H1 (cell line): Measurements from ENCODE around the gene JPT1. TPM values are rescaled to one million over a fixed set of nuclear protein-coding genes. Genes with fewer than 3 reads are reported as not detected.
"Not testable (repeated sequence)": the region's sequence is repeated elsewhere in the genome, so short reads cannot be mapped to it uniquely, and the experiment has no call there.

Source experiments
- CTCF ChIA-PET: fragments of 300-600 bp; sonication (Branson Sonifier 250); formaldehyde crosslinking; loops from one replicate; lab custom pipeline; 2021; ENCODE audit not compliant: partially characterized antibody; lab: Charles Lee
- POLR2A ChIA-PET: fragments of 300-600 bp; sonication (Branson Sonifier 250); formaldehyde crosslinking; loops from one replicate; lab custom pipeline; 2021; ENCODE audit warnings: inconsistent platforms; ENCODE audit not compliant: partially characterized antibody; lab: Charles Lee
- DNase-seq, 2 experiments: peaks; one replicate each; pipeline versions ENCODE4 v3.0.0 to v3.0.0-alpha.2; 2010 to 2022; ENCODE audit warnings: low spot score in 2 of 2, low read depth in 1 of 2, mixed read lengths in 1 of 2
- FAIRE-seq: peaks from 2 replicates; lab custom pipeline; 2011; peaks lifted over from hg19 to GRCh38; lab: Jason Lieb, UNC
- H2AFZ ChIP-seq: 2 replicates; pipeline ENCODE4 v1.8.1; 2012; ENCODE audit warnings: low read length, inconsistent platforms
- H2AK5ac ChIP-seq: 2 replicates; pipeline ENCODE4 v1.6.1; 2013; ENCODE audit warnings: low read depth, low read length
- H2BK120ac ChIP-seq: replicated peaks from 2 replicates; pipeline ENCODE3; 2013; ENCODE audit warnings: low read depth, low read length, inconsistent platforms
- H2BK12ac ChIP-seq: 2 replicates; pipeline ENCODE4 v1.6.1; 2013; ENCODE audit warnings: low read depth, low read length
- H2BK15ac ChIP-seq: 2 replicates; pipeline ENCODE4 v1.6.1; 2013; ENCODE audit warnings: low read length
- H2BK20ac ChIP-seq: 2 replicates; pipeline ENCODE4 v1.6.1; 2013; ENCODE audit warnings: low read length
- H2BK5ac ChIP-seq: 2 replicates; pipeline ENCODE4 v1.6.1; 2013; ENCODE audit warnings: low read depth, low read length
- H3K14ac ChIP-seq: 2 replicates; pipeline ENCODE4 v1.6.1; 2013; ENCODE audit warnings: inconsistent platforms; ENCODE audit not compliant: insufficient read length
- H3K18ac ChIP-seq: 2 replicates; pipeline ENCODE4 v1.6.1; 2013; ENCODE audit warnings: low read length; ENCODE audit errors: extremely low read depth
- H3K23ac ChIP-seq: 2 replicates; pipeline ENCODE4 v1.6.1; 2013; ENCODE audit warnings: inconsistent platforms; ENCODE audit not compliant: insufficient read length
- H3K23me2 ChIP-seq: 2 replicates; pipeline ENCODE4 v1.6.1; 2013; ENCODE audit warnings: low read depth, low read length
- H3K27ac ChIP-seq: 2 replicates; pipeline ENCODE4 v1.6.1; 2011; ENCODE audit warnings: low read depth, low read length, inconsistent platforms
- H3K27me3 ChIP-seq, 4 experiments: replicated peaks in 1 of 4; 1 replicate in 1 of 4; 2 replicates in 3 of 4; pipeline versions ENCODE4 v1.6.1 to v1.8.1; 2011 to 2013; ENCODE audit warnings: low read length in 3 of 4, mild to moderate bottlenecking in 3 of 4, inconsistent platforms in 2 of 4, mixed read lengths in 2 of 4, moderate library complexity in 1 of 4; ENCODE audit not compliant: control insufficient read depth in 3 of 4, insufficient read depth in 3 of 4; ENCODE audit errors: extremely low read depth in 1 of 4
- H3K36me3 ChIP-seq, 4 experiments: 2 replicates each; pipeline versions ENCODE4 v1.6.1 to v1.8.1; 2011 to 2013; ENCODE audit warnings: mild to moderate bottlenecking in 4 of 4, low read length in 3 of 4, moderate library complexity in 2 of 4, control low read depth in 1 of 4, inconsistent platforms in 1 of 4; ENCODE audit not compliant: insufficient read depth in 4 of 4, control insufficient read depth in 2 of 4
- H3K4ac ChIP-seq: replicated peaks from 2 replicates; pipeline ENCODE3; 2013; ENCODE audit warnings: low read length, low read depth, mixed read lengths, inconsistent platforms; ENCODE audit not compliant: insufficient read length
- H3K4me1 ChIP-seq, 4 experiments: replicated peaks in 1 of 4; 1 replicate in 1 of 4; 2 replicates in 3 of 4; pipeline versions ENCODE4 v1.6.1 to v1.8.1; 2011 to 2013; ENCODE audit warnings: low read length in 3 of 4, inconsistent platforms in 2 of 4, mixed read lengths in 1 of 4; ENCODE audit not compliant: insufficient read depth in 4 of 4, control insufficient read depth in 3 of 4
- H3K4me2 ChIP-seq, 2 experiments: 2 replicates each; pipeline versions ENCODE4 v1.6.1 to v1.8.1; 2011 to 2013; ENCODE audit warnings: low read depth in 2 of 2, low read length in 2 of 2, control low read depth in 1 of 2, inconsistent platforms in 1 of 2, mild to moderate bottlenecking in 1 of 2; ENCODE audit not compliant: insufficient read depth in 1 of 2
- H3K4me3 ChIP-seq, 4 experiments: fragments of 200-600, 300-600 bp in 1 of 4; sonication (generic), shearing (Covaris generic), sonication (Bioruptor Twin) in 1 of 4; 2 replicates each; pipeline versions ENCODE4 v1.5.1 to v1.8.1; 2011 to 2016; ENCODE audit warnings: low read length in 4 of 4, low read depth in 3 of 4, control low read depth in 2 of 4, inconsistent platforms in 2 of 4, mild to moderate bottlenecking in 2 of 4, mixed read lengths in 1 of 4, moderate library complexity in 1 of 4; ENCODE audit not compliant: insufficient read depth in 2 of 4; ENCODE audit errors: extremely low read depth in 1 of 4
- H3K56ac ChIP-seq: replicated peaks from 2 replicates; pipeline ENCODE3; 2013; ENCODE audit warnings: low read depth, mild to moderate bottlenecking, mixed read lengths, low read length, inconsistent platforms; ENCODE audit not compliant: insufficient read length
- H3K79me1 ChIP-seq: 2 replicates; pipeline ENCODE4 v1.6.1; 2013; ENCODE audit warnings: low read depth, low read length, control low read depth
- H3K79me2 ChIP-seq, 2 experiments: 2 replicates each; pipeline versions ENCODE4 v1.6.1 to v1.8.1; 2012 to 2013; ENCODE audit warnings: low read length in 2 of 2, mild to moderate bottlenecking in 2 of 2, inconsistent platforms in 1 of 2; ENCODE audit not compliant: insufficient read depth in 2 of 2, control insufficient read depth in 1 of 2
- H3K9ac ChIP-seq, 4 experiments: replicated peaks in 1 of 4; 1 replicate in 1 of 4; 2 replicates in 3 of 4; pipeline versions ENCODE4 v1.6.1 to v1.8.1; 2011 to 2013; ENCODE audit warnings: low read depth in 3 of 4, low read length in 3 of 4, control low read depth in 2 of 4, mild to moderate bottlenecking in 2 of 4, moderate library complexity in 2 of 4, inconsistent platforms in 1 of 4; ENCODE audit errors: extremely low read depth in 1 of 4
- H3K9me3 ChIP-seq, 2 experiments: 2 replicates each; pipeline versions ENCODE4 v1.6.1 to v1.8.1; 2012 to 2013; ENCODE audit warnings: mild to moderate bottlenecking in 2 of 2, moderate library complexity in 2 of 2, control low read depth in 1 of 2, inconsistent platforms in 1 of 2, low read depth in 1 of 2, low read length in 1 of 2, mixed read lengths in 1 of 2; ENCODE audit not compliant: insufficient read depth in 2 of 2
- H4K20me1 ChIP-seq, 2 experiments: replicated peaks in 1 of 2; 2 replicates each; pipeline versions ENCODE3 to v1.8.1; 2011 to 2013; ENCODE audit warnings: inconsistent platforms in 2 of 2, low read length in 2 of 2, mild to moderate bottlenecking in 1 of 2; ENCODE audit not compliant: insufficient read depth in 2 of 2, control insufficient read depth in 1 of 2
- H4K5ac ChIP-seq: 2 replicates; pipeline ENCODE4 v1.6.1; 2013; ENCODE audit warnings: low read length, low read depth, mixed read lengths, inconsistent platforms; ENCODE audit not compliant: insufficient read length
- H4K8ac ChIP-seq: 2 replicates; pipeline ENCODE4 v1.8.0; 2013; ENCODE audit warnings: mild to moderate bottlenecking, moderate library complexity, low read length, inconsistent platforms; ENCODE audit not compliant: insufficient read depth; ENCODE audit errors: extremely low read depth
- H4K91ac ChIP-seq: replicated peaks from 2 replicates; pipeline ENCODE3; 2013; ENCODE audit warnings: low read length, mixed read lengths, inconsistent platforms; ENCODE audit not compliant: insufficient read length
- WGBS, 2 experiments: shearing (Covaris generic) in 1 of 2; methylation state at CpG; one replicate each; pipeline versions ENCODE4 v1.1.6 to v1.1.7; 2013 to 2015; ENCODE audit warnings: low lambda C conversion rate in 2 of 2, mixed read lengths in 2 of 2, inconsistent platforms in 1 of 2, low coverage in 1 of 2, missing lambda C conversion rate in 1 of 2; ENCODE audit not compliant: insufficient replicate concordance in 2 of 2, insufficient coverage in 1 of 2, insufficient read length in 1 of 2; ENCODE audit errors: extremely low coverage in 1 of 2, missing lambda C conversion rate in 1 of 2; 5-methylcytosine and 5-hydroxymethylcytosine counted together
- polyA plus RNA-seq, 7 experiments: library from polyadenylated mRNA; depleted of rRNA in 3 of 7; stranded (reverse) in 5 of 7; unstranded in 2 of 7; fragments of >200 nt in 5 of 7; fragments of 200-250 nt in 2 of 7; gene quantifications; 1 replicate in 5 of 7; 2 replicates in 1 of 7; 4 replicates in 1 of 7; pipeline versions ENCODE4 v1.2.1 to v1.2.3, GENCODE V29; 2011 to 2013; ENCODE audit warnings: missing spikeins in 2 of 7, mixed read lengths in 2 of 7
- total RNA-seq: library from RNA; stranded (reverse); fragmentation: NEBNext Ultra II Directional; extraction: Animal tissue kit (Norgen Biotek cat#: 25700); gene quantifications from 2 replicates; pipeline ENCODE4 v1.2.1, GENCODE V29; 2021

Gene JPT1
- total and polyA plus RNA-seq, 2 of the 8 experiments (the other 6 are each of a cell fraction or from before 2014, with no cell fraction given), result 154 to 369 TPM

GRCh38 chr17:75158480-75158879 lies 4.2 kb upstream of the JPT1 start:
- not testable (repeated sequence) for H2BK12ac ChIP-seq, H2AK5ac ChIP-seq, H4K20me1 ChIP-seq

More at GRCh38 chr17:75158480-75158879, 4.2 kb upstream of the JPT1 start:
- not testable (repeated sequence) for H3K23ac ChIP-seq, H3K4me3 ChIP-seq, H3K4me2 ChIP-seq, H3K4ac ChIP-seq, H3K56ac ChIP-seq, H2BK5ac ChIP-seq, FAIRE-seq, H2BK20ac ChIP-seq, DNase-seq, H3K27ac ChIP-seq, H3K9me3 ChIP-seq, H2AFZ ChIP-seq, H3K79me1 ChIP-seq, H4K91ac ChIP-seq, H3K79me2 ChIP-seq, H2BK15ac ChIP-seq, H3K23me2 ChIP-seq, H2BK120ac ChIP-seq, H3K36me3 ChIP-seq, H4K5ac ChIP-seq, H3K4me1 ChIP-seq, H3K14ac ChIP-seq, H3K27me3 ChIP-seq, H3K18ac ChIP-seq, H3K9ac ChIP-seq, H4K8ac ChIP-seq
- ChIA-PET POLR2A (interaction anchor here (0.8 to 11.6 kb wide), 6 partner anchors 10 to 41 kb away, joined by 3 to 213 read pairs (median 4); partner anchors contain the start of gene SUMO2), CTCF (interaction anchor here (3.4 kb wide), 1 partner anchor 13 kb away, joined by 19 read pairs; no protein-coding TSS in a partner anchor)
- 97% methylated on average over 8 of the region's 8 CpGs; no CpG with 5 or more reads in 1 of the 2 experiments for WGBS, 2 experiments
